Activated naive CD8-positive, alpha-beta T cell treated with anti-CD3 and anti-CD28 coated beads, Interleukin-2, amount 50 U/mL, for 24 hours (primary cell): ENCODE results near the gene BCL2A1.
"Not testable (repeated sequence)": the region's sequence is repeated elsewhere in the genome, so short reads cannot be mapped to it uniquely, and the experiment has no call there.

Experiments used
- ATAC-seq: fragments of 150-1000 bp; cut with Tn5 transposase; one replicate; pipeline ENCODE4 v1.10.0; 2021
- DNase-seq: peaks from one replicate; pipeline ENCODE4 v3.0.0; 2021
- H3K27ac Mint-ChIP-seq: one replicate; pipeline ENCODE4 v1.8.0; 2021; ENCODE audit warnings: mild to moderate bottlenecking, mixed read lengths
- H3K27me3 Mint-ChIP-seq: one replicate; pipeline ENCODE4 v1.8.0; 2021; ENCODE audit warnings: mixed read lengths
- H3K36me3 Mint-ChIP-seq: one replicate; pipeline ENCODE4 v1.8.0; 2021; ENCODE audit warnings: low read depth, mixed read lengths
- H3K4me1 Mint-ChIP-seq: one replicate; pipeline ENCODE4 v1.8.0; 2021; ENCODE audit warnings: mixed read lengths
- H3K4me3 Mint-ChIP-seq: one replicate; pipeline ENCODE4 v1.8.0; 2021; ENCODE audit warnings: mild to moderate bottlenecking, moderate library complexity, mixed read lengths
- H3K9me3 Mint-ChIP-seq: one replicate; pipeline ENCODE4 v1.8.0; 2021; ENCODE audit warnings: mixed read lengths

Gene BCL2A1

GRCh38 chr15:79957741-79958140, 13.3 kb downstream of the BCL2A1 start:
- Mint-ChIP-seq H3K36me3 (peaks cover 18% of the 10 kb centered on the region), H3K27me3 (no peaks in the 10 kb centered on the region), H3K4me3 (no peak overlapping the region), H3K27ac (no peak overlapping the region), H3K4me1 (peaks cover 52% of the 10 kb centered on the region), H3K9me3 (no peaks in the 10 kb centered on the region)
- ATAC-seq (no peak), DNase-seq (no peak)

DNA sequence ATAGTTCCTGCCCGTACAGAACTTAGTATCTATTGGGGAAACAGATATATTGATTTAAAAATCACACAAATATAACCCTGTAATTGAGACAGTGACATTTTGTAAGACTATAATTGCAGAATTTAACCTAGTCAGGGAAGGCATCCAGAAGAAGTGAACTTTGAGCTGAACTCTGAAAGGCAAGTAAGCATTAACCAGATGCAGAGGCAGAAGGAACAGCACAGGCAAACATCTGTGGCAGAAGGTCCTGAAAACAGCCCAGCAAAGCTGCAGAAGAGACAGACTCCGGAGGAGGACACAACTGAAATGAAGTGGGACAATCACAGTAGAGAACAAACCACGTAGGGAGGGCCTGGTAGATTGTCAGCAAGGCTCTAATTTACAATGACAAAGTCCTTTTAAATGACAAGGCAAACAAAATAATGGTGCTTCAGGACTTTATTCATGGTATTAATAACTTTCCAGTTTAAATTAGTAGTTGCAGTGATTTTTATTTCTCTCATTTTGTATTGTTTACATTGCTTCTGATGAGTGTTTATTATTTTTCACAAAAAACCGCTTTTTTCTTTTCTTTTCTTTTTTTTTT, 14.5 kb downstream of the BCL2A1 start:
- no peaks in the 10 kb centered on the region for H3K27me3 Mint-ChIP-seq
- no peak for DNase-seq
- peaks cover 44% of the 10 kb centered on the region for H3K4me1 Mint-ChIP-seq
- no peak overlapping the region for H3K4me3 Mint-ChIP-seq
- no peaks in the 10 kb centered on the region for H3K9me3 Mint-ChIP-seq
- no peak for ATAC-seq
- no peak overlapping the region for H3K27ac Mint-ChIP-seq
- peaks cover 11% of the 10 kb centered on the region for H3K36me3 Mint-ChIP-seq

- H3K9me3 Mint-ChIP-seq, result no peaks in the 10 kb centered on the region
- DNase-seq (no peak), ATAC-seq (no peak)
- no peak overlapping the region for H3K4me3 Mint-ChIP-seq
- H3K27ac Mint-ChIP-seq, result no peak overlapping the region
- H3K36me3 Mint-ChIP-seq, result peaks cover 4% of the 10 kb centered on the region
- no peaks in the 10 kb centered on the region for H3K27me3 Mint-ChIP-seq
- peaks cover 36% of the 10 kb centered on the region for H3K4me1 Mint-ChIP-seq
Observed at GRCh38 chr15:79954661-79955060, 16.3 kb downstream of the BCL2A1 start.

DNA sequence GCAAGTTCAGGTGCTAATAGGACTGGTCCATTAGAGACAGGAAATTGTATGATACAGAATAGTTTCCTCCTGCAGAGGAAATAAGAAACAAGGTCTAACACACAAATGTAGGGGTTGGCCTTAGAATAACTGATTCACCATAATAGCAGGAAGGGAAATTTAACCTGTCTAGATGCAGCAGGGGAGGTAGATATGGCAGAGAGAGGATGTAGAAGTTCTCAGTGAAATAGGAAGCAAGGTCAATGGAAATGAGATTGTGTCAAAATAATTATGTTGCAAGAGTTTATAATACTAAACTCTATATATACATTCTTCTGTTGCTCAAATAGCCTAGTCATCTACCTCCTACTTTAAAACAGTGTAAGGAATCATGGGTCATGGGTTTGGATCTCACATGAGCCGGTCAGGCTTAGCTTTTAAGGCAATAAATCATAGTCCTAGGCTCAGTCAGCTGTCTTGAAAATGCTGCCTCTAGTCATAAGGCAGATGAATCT, 17.0 kb downstream of the BCL2A1 start:
- Mint-ChIP-seq H3K4me1 (peaks cover 34% of the 10 kb centered on the region), H3K4me3 (no peak overlapping the region), H3K27me3 (no peaks in the 10 kb centered on the region), H3K36me3 (no peaks in the 10 kb centered on the region), H3K27ac (no peak overlapping the region), H3K9me3 (no peaks in the 10 kb centered on the region)
- ATAC-seq, result no peak
- DNase-seq, result no peak

DNA sequence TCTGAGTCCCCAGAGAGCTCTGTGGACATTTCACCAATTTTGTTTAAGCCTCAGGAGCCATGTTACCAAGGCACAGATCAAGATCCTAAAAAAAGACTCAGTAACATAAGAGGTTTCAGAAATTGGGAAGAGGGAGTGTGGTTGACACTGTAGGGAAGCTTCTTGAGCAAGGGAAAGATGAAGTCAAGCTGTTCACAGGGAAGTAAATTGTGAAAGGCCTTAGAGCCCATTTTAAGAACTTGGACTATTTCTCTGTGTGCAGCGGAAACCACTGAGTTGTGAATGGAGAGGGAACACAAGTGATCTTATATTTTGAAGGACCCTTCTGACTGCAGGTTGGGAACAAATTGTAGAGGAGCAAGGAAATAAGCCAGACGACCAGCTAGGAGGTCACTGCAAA, 18.7 kb downstream of the BCL2A1 start:
- no peak overlapping the region for H3K27ac Mint-ChIP-seq
- H3K27me3 Mint-ChIP-seq, result no peaks in the 10 kb centered on the region
- ATAC-seq (no peak), DNase-seq (no peak)
- H3K9me3 Mint-ChIP-seq, result no peaks in the 10 kb centered on the region
- no peak overlapping the region for H3K4me3 Mint-ChIP-seq
- no peaks in the 10 kb centered on the region for H3K36me3 Mint-ChIP-seq
- H3K4me1 Mint-ChIP-seq, result peaks cover 32% of the 10 kb centered on the region

DNA sequence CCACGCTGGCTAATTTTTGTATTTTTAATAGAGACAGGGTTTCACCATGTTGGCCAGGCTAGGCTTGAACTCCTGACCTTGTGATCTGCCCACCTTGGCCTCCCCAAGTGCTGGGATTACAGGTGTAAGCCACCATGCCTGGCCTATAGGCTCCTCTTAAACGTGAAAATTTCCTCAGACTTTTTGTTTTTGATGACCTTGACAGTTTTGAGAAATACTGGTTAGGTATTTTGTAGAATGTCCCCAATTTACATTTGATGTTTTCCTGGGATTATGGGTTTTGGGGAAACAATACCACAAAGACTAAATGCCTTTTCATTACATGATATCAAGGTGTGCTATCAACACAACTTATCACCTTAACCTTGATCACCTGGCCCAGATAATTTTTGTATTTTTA, 20.7 kb downstream of the BCL2A1 start:
- H3K4me1 Mint-ChIP-seq, result peaks cover 37% of the 10 kb centered on the region
- H3K36me3 Mint-ChIP-seq, result no peaks in the 10 kb centered on the region
- DNase-seq, result no peak
- no peaks in the 10 kb centered on the region for H3K27me3 Mint-ChIP-seq
- no peaks in the 10 kb centered on the region for H3K9me3 Mint-ChIP-seq
- no peak overlapping the region for H3K27ac Mint-ChIP-seq
- no peak overlapping the region for H3K4me3 Mint-ChIP-seq
- ATAC-seq, result no peak

GRCh38 chr15:79948761-79949160, 22.2 kb downstream of the BCL2A1 start:
- Mint-ChIP-seq H3K9me3 (no peaks in the 10 kb centered on the region), H3K36me3 (no peaks in the 10 kb centered on the region), H3K4me1 (peaks cover 27% of the 10 kb centered on the region), H3K27me3 (no peaks in the 10 kb centered on the region), H3K4me3 (no peak overlapping the region), H3K27ac (peak overlapping the region; percentile 39)
- DNase-seq (no peak), ATAC-seq (no peak)

DNA sequence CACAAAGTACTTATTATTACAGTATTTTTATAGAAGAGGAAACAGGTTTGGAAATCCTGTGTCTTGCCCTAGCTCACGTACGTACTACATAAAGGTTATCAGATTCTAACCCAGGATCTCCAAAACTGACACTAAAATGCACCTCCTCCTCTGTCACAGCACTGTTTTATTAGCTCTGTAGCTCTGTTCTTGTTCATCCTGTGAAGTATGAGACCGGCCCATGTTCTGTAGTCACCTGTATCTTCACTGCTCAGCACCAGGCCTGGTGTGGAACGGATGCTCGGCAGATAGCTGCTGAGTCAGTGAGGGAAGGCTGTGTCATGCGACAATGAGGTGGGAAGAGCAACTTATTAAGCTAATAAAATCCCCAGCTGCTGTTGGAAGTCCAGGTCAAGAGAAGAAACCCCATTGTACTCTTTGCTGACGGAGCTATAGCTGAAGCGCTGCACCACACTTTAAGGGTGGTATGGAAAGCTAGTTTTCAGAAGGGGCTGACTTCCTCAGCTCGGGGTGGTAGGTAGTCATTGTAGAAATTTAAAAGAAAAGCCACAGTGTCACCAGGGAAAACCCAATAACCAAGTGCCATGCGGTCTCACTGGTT, 22.8 kb downstream of the BCL2A1 start:
- Mint-ChIP-seq H3K9me3 (no peaks in the 10 kb centered on the region), H3K27ac (peak overlapping the region; percentile 37), H3K27me3 (no peaks in the 10 kb centered on the region), H3K4me3 (peak overlapping the region; percentile 3), H3K36me3 (no peaks in the 10 kb centered on the region), H3K4me1 (peaks cover 24% of the 10 kb centered on the region)
- peak; percentile 40 for ATAC-seq
- DNase-seq, result no peak

- H3K36me3 Mint-ChIP-seq, result no peaks in the 10 kb centered on the region
- no peaks in the 10 kb centered on the region for H3K9me3 Mint-ChIP-seq
- no peak for ATAC-seq
- H3K4me3 Mint-ChIP-seq, result no peak overlapping the region
- H3K27ac Mint-ChIP-seq, result no peak overlapping the region
- DNase-seq, result no peak
- H3K4me1 Mint-ChIP-seq, result peaks cover 32% of the 10 kb centered on the region
- H3K27me3 Mint-ChIP-seq, result no peaks in the 10 kb centered on the region
Observed at GRCh38 chr15:79947009-79947408, 24.0 kb downstream of the BCL2A1 start.

GRCh38 chr15:79944622-79945021, 26.4 kb downstream of the BCL2A1 start:
- DNase-seq, result no peak
- Mint-ChIP-seq H3K9me3 (no peaks in the 10 kb centered on the region), H3K36me3 (no peaks in the 10 kb centered on the region), H3K27me3 (no peaks in the 10 kb centered on the region), H3K4me3 (no peak overlapping the region), H3K4me1 (peaks cover 36% of the 10 kb centered on the region), H3K27ac (no peak overlapping the region)
- ATAC-seq, result no peak

DNA sequence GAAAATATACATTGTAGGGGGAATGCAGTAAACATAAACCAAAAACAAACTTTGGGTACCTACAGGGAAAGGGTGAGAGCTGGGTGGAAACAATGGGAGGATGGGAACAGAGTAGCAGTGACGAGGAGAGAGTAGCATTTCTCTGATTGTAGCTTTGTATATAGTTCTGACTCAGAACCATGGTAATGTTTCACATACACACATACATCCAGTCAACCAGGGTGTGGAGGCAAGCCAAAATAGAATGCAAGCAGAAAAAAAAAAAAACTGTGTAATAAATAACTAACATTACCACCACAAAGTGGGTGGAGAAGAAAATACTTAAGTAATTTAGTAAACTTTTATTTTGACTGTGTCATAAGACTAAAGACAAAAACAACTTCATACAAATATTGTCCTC, 27.2 kb downstream of the BCL2A1 start:
- no peaks in the 10 kb centered on the region for H3K9me3 Mint-ChIP-seq
- peaks cover 3% of the 10 kb centered on the region for H3K27me3 Mint-ChIP-seq
- peaks cover 35% of the 10 kb centered on the region for H3K4me1 Mint-ChIP-seq
- ATAC-seq, result peak; percentile 60
- no peak overlapping the region for H3K4me3 Mint-ChIP-seq
- DNase-seq, result no peak
- H3K27ac Mint-ChIP-seq, result no peak overlapping the region
- H3K36me3 Mint-ChIP-seq, result no peaks in the 10 kb centered on the region

DNA sequence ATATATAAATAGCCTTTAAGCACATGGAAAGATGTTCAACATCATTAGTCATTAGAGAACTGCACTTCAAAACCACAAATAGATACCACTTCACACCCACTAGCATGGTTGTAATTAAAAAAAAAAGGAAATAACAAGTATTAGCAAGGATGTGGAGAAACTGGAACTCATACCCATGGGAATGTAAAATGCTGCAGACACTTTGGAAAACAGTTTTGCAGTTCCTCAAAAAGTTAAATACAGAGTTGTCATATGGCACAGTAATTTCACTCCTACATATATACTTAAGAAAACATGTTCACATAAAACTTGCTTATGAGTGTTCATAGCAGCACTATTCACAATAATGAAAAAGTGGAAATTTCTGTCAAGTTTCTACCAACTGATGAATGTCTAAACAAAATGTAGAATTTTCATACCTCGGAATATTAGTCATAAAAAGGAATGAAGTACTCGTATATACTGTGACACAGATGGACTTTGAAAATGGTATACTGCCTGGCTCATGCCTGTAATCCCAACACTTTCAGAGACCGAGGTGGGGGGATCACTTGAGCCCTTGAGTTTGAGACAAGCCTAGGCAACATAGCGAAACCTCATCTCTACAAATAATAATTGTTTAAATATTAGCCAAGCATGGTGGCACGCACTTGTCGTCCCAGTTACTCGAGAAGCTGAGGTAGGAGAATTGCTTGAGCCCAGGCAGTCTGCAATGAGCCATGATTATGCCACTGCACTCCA, 28.1 kb downstream of the BCL2A1 start:
- ATAC-seq (peak; percentile 28), DNase-seq (no peak)
- H3K36me3 Mint-ChIP-seq, result no peaks in the 10 kb centered on the region
- no peak overlapping the region for H3K27ac Mint-ChIP-seq
- H3K27me3 Mint-ChIP-seq, result peaks cover 3% of the 10 kb centered on the region
- H3K4me1 Mint-ChIP-seq, result peaks cover 27% of the 10 kb centered on the region
- H3K9me3 Mint-ChIP-seq, result no peaks in the 10 kb centered on the region
- no peak overlapping the region for H3K4me3 Mint-ChIP-seq

- ATAC-seq, result no peak
Observed at GRCh38 chr15:79939399-79939798, 31.6 kb downstream of the BCL2A1 start.

GRCh38 chr15:79938143-79938542, 32.9 kb downstream of the BCL2A1 start:
- DNase-seq (no peak), ATAC-seq (no peak)
- Mint-ChIP-seq H3K9me3 (no peaks in the 10 kb centered on the region), H3K4me1 (peaks cover 20% of the 10 kb centered on the region), H3K4me3 (no peak overlapping the region), H3K27ac (no peak overlapping the region), H3K27me3 (peaks cover 3% of the 10 kb centered on the region), H3K36me3 (no peaks in the 10 kb centered on the region)

More at GRCh38 chr15:79939399-79939798, 31.6 kb downstream of the BCL2A1 start:
- Mint-ChIP-seq H3K27me3 (peaks cover 3% of the 10 kb centered on the region), H3K9me3 (no peaks in the 10 kb centered on the region), H3K27ac (no peak overlapping the region), H3K36me3 (no peaks in the 10 kb centered on the region), H3K4me3 (no peak overlapping the region), H3K4me1 (peaks cover 18% of the 10 kb centered on the region)
- no peak for DNase-seq

GRCh38 chr15:79935556-79936201, 35.3 kb downstream of the BCL2A1 start:
- not testable (repeated sequence) for H3K4me1 Mint-ChIP-seq, H3K9me3 Mint-ChIP-seq, H3K27me3 Mint-ChIP-seq, ATAC-seq, H3K27ac Mint-ChIP-seq, H3K4me3 Mint-ChIP-seq, H3K36me3 Mint-ChIP-seq, DNase-seq
